ENCODE measurements around the gene FBXW11. TPM values are rescaled to one million over a fixed set of nuclear protein-coding genes. Genes with fewer than 3 reads are reported as not detected.

FBXW11 gene
- polyA plus RNA-seq, 2 of the 4 experiments (the other 2 are of a cell fraction): 39.3 to 80.2 TPM

DNA sequence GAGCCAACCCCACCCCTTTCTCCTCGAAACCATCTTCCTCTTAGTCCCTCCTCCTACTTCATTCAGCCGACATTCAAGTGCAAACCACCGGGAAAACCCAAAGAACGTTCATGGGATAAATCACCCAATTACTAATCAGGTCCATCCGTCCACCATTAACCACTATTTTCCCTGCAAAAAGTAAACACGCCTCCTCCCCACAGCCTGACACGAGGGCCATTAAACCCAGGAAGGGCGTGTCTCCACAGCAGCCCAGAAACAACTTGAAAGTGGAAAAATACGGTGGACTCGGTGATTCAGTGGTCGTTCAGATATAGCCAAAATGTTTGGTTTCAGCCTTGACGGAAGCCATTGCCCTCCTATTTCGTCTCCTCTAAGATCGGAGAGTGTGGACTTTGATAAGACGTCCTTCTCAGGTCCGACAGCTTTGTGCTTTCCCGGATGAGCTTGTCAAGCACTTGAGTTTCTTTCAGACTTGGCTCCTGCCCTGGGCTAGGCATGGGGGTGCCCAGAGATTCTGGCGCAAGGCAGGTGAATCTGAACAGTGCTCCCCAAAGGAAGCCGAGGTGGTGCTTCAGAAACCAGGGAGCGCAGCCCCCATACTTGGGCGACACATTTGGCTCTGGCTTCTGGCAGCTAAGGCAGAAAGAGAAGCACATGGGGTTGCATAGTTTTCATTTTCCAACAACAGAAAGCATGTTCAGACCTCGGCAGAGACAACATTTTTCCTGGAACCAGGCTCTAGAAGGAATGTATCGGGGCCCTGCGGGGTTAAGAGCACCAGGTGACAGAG lies 164.3 kb downstream of the FBXW11 start:
- no peak for TF ChIP-seq KDM5A (IDR thresholded peaks at IDR 0.05)
- TF ChIP-seq, protein P1, sequence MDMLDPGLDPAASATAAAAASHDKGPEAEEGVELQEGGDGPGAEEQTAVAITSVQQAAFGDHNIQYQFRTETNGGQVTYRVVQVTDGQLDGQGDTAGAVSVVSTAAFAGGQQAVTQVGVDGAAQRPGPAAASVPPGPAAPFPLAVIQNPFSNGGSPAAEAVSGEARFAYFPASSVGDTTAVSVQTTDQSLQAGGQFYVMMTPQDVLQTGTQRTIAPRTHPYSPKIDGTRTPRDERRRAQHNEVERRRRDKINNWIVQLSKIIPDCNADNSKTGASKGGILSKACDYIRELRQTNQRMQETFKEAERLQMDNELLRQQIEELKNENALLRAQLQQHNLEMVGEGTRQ (IDR thresholded peaks at IDR 0.05): no peak
- DNase-seq (ENCODE audit: low read depth in 1 of 2, low spot score in 1 of 2) (no peak), ATAC-seq (no peak), FAIRE-seq (no peak)
- no peaks in the 10 kb centered on the region for H3K9me3 ChIP-seq
- CTCF ChIA-PET: interaction anchor here (1.7 to 3.6 kb wide), 3 partner anchors 17 to 212 kb away, joined by 3 to 13 read pairs (median 5); no protein-coding TSS in a partner anchor
- H3K4me1 ChIP-seq: no peaks in the 10 kb centered on the region
- H3K4me2 ChIP-seq: no peak overlapping the region
- WGBS (ENCODE audit: missing lambda C conversion rate): 68% methylated on average over 24 of the region's 24 CpGs
- no peak overlapping the region for H3K27ac ChIP-seq
- POLR2A ChIA-PET: no interaction called here
- no peak overlapping the region for H3K4me3 ChIP-seq

DNA sequence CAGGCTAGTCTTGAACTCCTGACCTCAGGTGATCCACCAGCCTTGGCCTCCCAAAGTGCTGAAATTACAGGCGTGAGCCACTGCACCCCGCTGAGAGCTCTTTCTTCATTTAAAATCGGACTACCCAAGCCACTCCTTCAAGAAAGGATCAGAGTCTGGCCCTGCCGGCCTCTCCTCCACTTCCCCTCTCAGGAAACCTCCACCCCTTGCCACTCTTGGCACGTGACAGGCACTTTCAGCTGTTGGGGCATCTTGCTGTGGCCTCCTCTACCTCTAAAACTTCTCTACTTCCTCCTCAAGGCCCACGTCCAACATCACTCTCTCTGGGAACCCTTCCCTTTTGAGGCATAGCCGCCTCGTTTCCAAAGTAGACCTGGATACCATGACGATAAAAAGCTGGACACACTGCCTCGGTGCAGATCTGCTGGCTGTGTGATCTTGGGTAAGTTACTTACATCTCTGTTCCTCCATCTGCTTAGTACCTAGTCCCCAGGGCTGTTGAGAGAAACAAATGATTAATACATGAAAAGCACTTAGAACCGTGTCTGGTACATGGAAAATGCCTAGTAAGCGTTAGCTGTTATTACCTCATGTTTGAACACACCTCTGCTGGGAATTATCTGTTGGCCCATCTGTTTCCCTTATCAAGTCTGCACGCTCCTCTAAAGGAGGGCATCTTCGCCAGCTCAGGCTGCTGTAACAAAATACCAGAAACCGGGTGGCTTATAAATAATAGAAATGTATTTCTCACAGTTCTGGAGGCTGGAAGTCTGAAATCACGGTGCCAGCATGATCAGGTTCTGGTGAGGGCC lies 165.5 kb downstream of the FBXW11 start:
- Histone ChIP-seq H3K27ac (no peak overlapping the region), H3K4me1 (no peaks in the 10 kb centered on the region), H3K4me2 (no peak overlapping the region), H3K4me3 (no peak overlapping the region), H3K9me3 (no peaks in the 10 kb centered on the region)
- DNase-seq (ENCODE audit: low read depth in 1 of 2, low spot score in 1 of 2) (no peak), ATAC-seq (no peak), FAIRE-seq (no peak)
- WGBS (ENCODE audit: missing lambda C conversion rate): 78% methylated on average over 16 of the region's 16 CpGs
- TF ChIP-seq ZNF302 (CRISPR knock-in tag; IDR thresholded peaks at IDR 0.05) (no peak), MAFK (IDR thresholded peaks at IDR 0.05; ENCODE audit: partially characterized antibody) (peak; percentile 71)
- CTCF ChIA-PET: interaction anchor here (1.1 to 3.6 kb wide), 5 partner anchors 9 to 1096 kb away, joined by 3 to 13 read pairs (median 3); no protein-coding TSS in a partner anchor
- POLR2A ChIA-PET: no interaction called here

DNA sequence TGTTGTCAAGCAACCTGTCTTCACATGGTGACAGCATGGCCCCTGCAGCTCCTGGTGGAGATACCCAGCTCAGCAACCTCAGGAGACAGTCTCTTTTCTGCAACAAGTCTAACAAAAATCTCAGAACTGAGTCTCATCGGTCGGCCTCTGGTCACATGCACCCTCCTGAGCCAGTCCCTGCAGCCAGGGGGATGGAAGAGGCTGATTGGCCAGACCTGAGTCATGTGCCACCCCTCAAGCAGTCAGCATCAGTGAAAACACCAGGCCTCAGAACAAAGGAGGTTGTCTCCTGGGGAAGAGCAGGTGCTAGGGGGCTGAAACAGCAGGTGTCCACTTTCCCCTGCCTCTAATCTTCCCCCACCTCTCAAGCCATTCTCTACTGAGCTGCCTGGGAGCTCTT lies 166.4 kb downstream of the FBXW11 start:
- ATAC-seq (peak in 1 of 2 experiments; percentile 69; a peak in 3 of 6 replicates), DNase-seq (ENCODE audit: low read depth in 1 of 2, low spot score in 1 of 2) (peak; percentile 18 to 27), FAIRE-seq (no peak)
- ChIA-PET CTCF (interaction anchor here (1.1 to 2.1 kb wide), 3 partner anchors 14 to 1095 kb away, joined by 3 to 5 read pairs (median 3); no protein-coding TSS in a partner anchor), POLR2A (no interaction called here)
- Histone ChIP-seq H3K4me3 (no peak overlapping the region), H3K9me3 (no peaks in the 10 kb centered on the region), H3K4me2 (no peak overlapping the region), H3K4me1 (no peaks in the 10 kb centered on the region), H3K27ac (no peak overlapping the region)
- WGBS (ENCODE audit: missing lambda C conversion rate): 25% methylated on average over 2 of the region's 2 CpGs
- TF ChIP-seq, protein P1 (IDR thresholded peaks at IDR 0.05): peak; percentile 72
- TF ChIP-seq EP300 (IDR thresholded peaks at IDR 0.05): no peak

DNA sequence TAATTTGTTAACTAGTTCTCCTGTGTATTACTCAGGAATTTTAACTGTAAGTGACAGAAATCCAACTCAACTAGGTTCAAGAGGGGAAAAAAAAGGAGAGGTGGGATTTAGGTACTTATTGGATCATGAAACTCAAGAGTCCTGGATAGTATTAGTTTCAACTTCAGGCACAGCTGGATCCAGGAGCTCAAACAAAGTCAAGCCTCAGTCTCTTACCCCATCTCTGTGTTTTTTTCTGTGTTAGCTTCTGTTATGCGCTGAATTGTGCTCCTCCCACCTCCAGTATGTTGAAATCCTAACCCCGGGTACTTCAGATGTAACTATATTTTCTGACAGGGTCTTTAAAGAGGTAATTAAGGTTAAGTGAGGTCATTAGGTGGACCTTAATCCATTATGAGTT lies 167.3 kb downstream of the FBXW11 start:
- H3K4me3 ChIP-seq: no peak overlapping the region
- CTCF ChIA-PET: interaction anchor here (1.1 to 1.8 kb wide), 2 partner anchors 68 to 420 kb away, joined by 3 to 6 read pairs; no protein-coding TSS in a partner anchor
- H3K9me3 ChIP-seq: no peaks in the 10 kb centered on the region
- H3K4me2 ChIP-seq: no peak overlapping the region
- DNase-seq (ENCODE audit: low read depth in 1 of 2, low spot score in 1 of 2) (no peak), ATAC-seq (no peak), FAIRE-seq (no peak)
- WGBS (ENCODE audit: missing lambda C conversion rate): 72% methylated on average over 2 of the region's 2 CpGs
- H3K4me1 ChIP-seq: no peaks in the 10 kb centered on the region
- POLR2A ChIA-PET: no interaction called here
- H3K27ac ChIP-seq: no peak overlapping the region
- TF ChIP-seq CBX8 (IDR thresholded peaks at IDR 0.05): no peak

DNA sequence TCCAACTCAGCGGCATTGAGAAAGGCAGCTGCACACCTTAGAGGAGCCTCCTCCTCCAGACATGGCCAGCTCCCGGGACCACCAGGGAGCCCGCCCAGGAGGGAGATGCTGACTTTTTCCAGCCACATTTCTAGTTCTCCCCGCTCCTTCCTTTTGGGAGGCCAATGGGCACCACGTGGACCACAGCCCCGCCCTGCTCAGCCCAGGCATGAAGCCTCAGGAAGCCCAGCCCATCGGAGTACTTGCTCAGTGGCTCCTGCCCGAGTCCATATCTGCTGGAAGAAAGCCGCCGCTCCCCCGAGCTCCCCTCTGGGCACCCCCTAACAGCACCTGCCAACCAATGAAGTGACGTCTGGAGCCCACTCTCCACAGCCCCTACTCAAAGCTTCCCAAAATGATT lies 168.4 kb downstream of the FBXW11 start:
- no peak for FAIRE-seq
- CTCF ChIA-PET: interaction anchor here (0.7 to 1.8 kb wide), 5 partner anchors 8 to 1489 kb away, joined by 3 to 6 read pairs (median 4); no protein-coding TSS in a partner anchor
- Histone ChIP-seq H3K4me3 (no peak overlapping the region), H3K27ac (no peak overlapping the region), H3K4me1 (no peaks in the 10 kb centered on the region), H3K4me2 (no peak overlapping the region), H3K9me3 (no peaks in the 10 kb centered on the region)
- 38% methylated on average over 12 of the region's 12 CpGs for WGBS (ENCODE audit: missing lambda C conversion rate)
- ATAC-seq: peak in 1 of 2 experiments; percentile 53; a peak in 2 of 6 replicates
- TF ChIP-seq RFX5 (IDR thresholded peaks at IDR 0.05) (no peak), CHD4 (IDR thresholded peaks at IDR 0.05; ENCODE audit: borderline replicate concordance) (no peak), MAZ (IDR thresholded peaks at IDR 0.05; ENCODE audit: borderline replicate concordance, low read depth, low read length) (no peak), SREBF2 (IDR thresholded peaks at IDR 0.05) (no peak), HDAC2 (IDR thresholded peaks at IDR 0.05) (no peak), EHF (CRISPR knock-in tag; IDR thresholded peaks at IDR 0.05) (no peak), RAD21 (conservative IDR thresholded peaks at IDR 0.05 in 1 of 2, IDR thresholded peaks at IDR 0.05 in 1 of 2) (no peak), POLR2AphosphoS2 (conservative IDR thresholded peaks at IDR 0.05; ENCODE audit: low read length) (no peak), FOXS1 (CRISPR knock-in tag; IDR thresholded peaks at IDR 0.05) (no peak)
- TF ChIP-seq, protein P2, sequence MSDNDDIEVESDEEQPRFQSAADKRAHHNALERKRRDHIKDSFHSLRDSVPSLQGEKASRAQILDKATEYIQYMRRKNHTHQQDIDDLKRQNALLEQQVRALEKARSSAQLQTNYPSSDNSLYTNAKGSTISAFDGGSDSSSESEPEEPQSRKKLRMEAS (IDR thresholded peaks at IDR 0.05): no peak
- POLR2A ChIA-PET: interaction anchor here (0.5 kb wide), 1 partner anchor 205 kb away, joined by 5 read pairs; no protein-coding TSS in a partner anchor
- DNase-seq (ENCODE audit: low read depth in 1 of 2, low spot score in 1 of 2): no peak
